Measurements from ENCODE around the gene LNPEP.

The LNPEP gene

DNA sequence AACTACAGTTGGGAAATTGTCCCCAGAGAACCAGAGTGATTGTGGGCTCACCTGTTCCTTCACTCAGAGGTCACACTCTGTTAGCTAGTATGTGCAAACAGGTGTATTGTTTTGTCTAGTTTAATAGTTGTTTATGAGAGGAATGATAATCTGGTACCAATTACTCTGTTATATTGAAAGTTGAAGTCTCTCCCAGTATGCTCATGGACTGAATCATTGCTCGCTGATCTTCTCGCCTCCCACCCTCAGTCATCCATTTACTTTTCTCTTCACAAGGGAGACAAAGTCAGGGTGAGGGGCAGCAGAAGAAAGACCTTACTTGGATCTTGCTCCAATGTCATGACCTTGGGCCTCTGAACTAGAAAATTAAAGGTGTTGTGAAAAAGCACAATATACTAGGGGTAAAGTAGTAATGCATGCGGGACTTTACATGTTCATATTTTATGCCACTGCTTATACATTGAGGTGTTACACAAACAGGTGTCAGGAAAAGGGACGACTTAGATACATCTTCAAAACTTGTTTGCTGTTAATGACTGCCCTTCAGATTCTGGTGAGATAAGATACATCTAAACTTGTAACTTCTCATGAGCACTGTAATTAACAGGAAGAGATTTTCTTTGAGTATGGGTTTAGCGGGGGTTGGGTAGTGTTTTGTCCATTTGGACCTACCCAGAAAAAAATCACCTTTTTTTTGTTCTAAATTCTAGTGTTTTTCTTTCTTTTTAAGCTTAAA, 36.9 kb downstream of the LNPEP start:
- WGBS (ENCODE audit: extremely low coverage, insufficient coverage, insufficient read length): no CpG with 5 or more reads among the region's 5 CpGs
- peaks cover 0 to 2% of the 10 kb centered on the region in 2 experiments for H3K4me1 ChIP-seq (ENCODE audit: control insufficient read depth in 1 of 2, insufficient read depth in 2 of 2, low read length in 2 of 2)
- H3K4ac ChIP-seq (ENCODE audit: low read depth, low read length): no peak overlapping the region
- H4K12ac ChIP-seq (ENCODE audit: low read depth, low read length): no peak overlapping the region
- H3K14ac ChIP-seq (ENCODE audit: low read length): no peak overlapping the region
- no peaks in the 10 kb centered on the region for H3K36me3 ChIP-seq (ENCODE audit: control insufficient read depth in 1 of 2, insufficient read depth in 2 of 2, low read length in 2 of 2)
- no peak overlapping the region for H4K91ac ChIP-seq (ENCODE audit: low read depth, low read length)
- H2AFZ ChIP-seq (ENCODE audit: insufficient read depth, low read length, poor library complexity): no peak overlapping the region
- no peak overlapping the region for H2AK5ac ChIP-seq (ENCODE audit: low read length)
- H3K18ac ChIP-seq (ENCODE audit: low read length): no peak overlapping the region
- H3K23ac ChIP-seq (ENCODE audit: low read length): no peak overlapping the region
- no peak overlapping the region for H3K9ac ChIP-seq (ENCODE audit: low read length)
- H4K8ac ChIP-seq (ENCODE audit: low read depth, low read length): no peak overlapping the region
- no peak overlapping the region for H2BK5ac ChIP-seq (ENCODE audit: low read depth, low read length, poor library complexity)
- no peaks in the 10 kb centered on the region for H3K79me2 ChIP-seq (ENCODE audit: control insufficient read depth, insufficient read depth, low read length, poor library complexity)
- H2BK120ac ChIP-seq (ENCODE audit: insufficient read depth, low read length, poor library complexity): no peak overlapping the region
- H3K27me3 ChIP-seq (ENCODE audit: insufficient read depth, low read length): no peaks in the 10 kb centered on the region
- no peak overlapping the region for H2BK12ac ChIP-seq (ENCODE audit: low read length)
- no peak for DNase-seq
- H3K27ac ChIP-seq (ENCODE audit: low read depth, low read length): no peak overlapping the region
- H3K79me1 ChIP-seq (ENCODE audit: low read length): peaks cover 2% of the 10 kb centered on the region
- H3K9me3 ChIP-seq (ENCODE audit: insufficient read depth, low read depth, low read length): no peaks in the 10 kb centered on the region
- no peak overlapping the region for H3K4me2 ChIP-seq (ENCODE audit: low read length)
- H3K4me3 ChIP-seq (ENCODE audit: low read depth, low read length): no peak overlapping the region

GRCh38 chr5:96973532-96974401, 37.9 kb downstream of the LNPEP start:
- H2BK5ac ChIP-seq (ENCODE audit: low read depth, low read length, poor library complexity): no peak overlapping the region
- no peak overlapping the region for H3K4ac ChIP-seq (ENCODE audit: low read depth, low read length)
- H3K79me1 ChIP-seq (ENCODE audit: low read length): no peaks in the 10 kb centered on the region
- H3K27ac ChIP-seq (ENCODE audit: low read depth, low read length): no peak overlapping the region
- DNase-seq: no peak
- no peak overlapping the region for H2BK12ac ChIP-seq (ENCODE audit: low read length)
- H4K8ac ChIP-seq (ENCODE audit: low read depth, low read length): no peak overlapping the region
- H3K4me2 ChIP-seq (ENCODE audit: low read length): no peak overlapping the region
- no peaks in the 10 kb centered on the region for H3K27me3 ChIP-seq (ENCODE audit: insufficient read depth, low read length)
- no peak overlapping the region for H3K9ac ChIP-seq (ENCODE audit: low read length)
- no peak overlapping the region for H2AFZ ChIP-seq (ENCODE audit: insufficient read depth, low read length, poor library complexity)
- H3K36me3 ChIP-seq (ENCODE audit: control insufficient read depth in 1 of 2, insufficient read depth in 2 of 2, low read length in 2 of 2): no peaks in the 10 kb centered on the region
- H2AK5ac ChIP-seq (ENCODE audit: low read length): no peak overlapping the region
- H3K79me2 ChIP-seq (ENCODE audit: control insufficient read depth, insufficient read depth, low read length, poor library complexity): no peaks in the 10 kb centered on the region
- no peak overlapping the region for H3K4me3 ChIP-seq (ENCODE audit: low read depth, low read length)
- no peak overlapping the region for H2BK120ac ChIP-seq (ENCODE audit: insufficient read depth, low read length, poor library complexity)
- no peak overlapping the region for H3K14ac ChIP-seq (ENCODE audit: low read length)
- no peaks in the 10 kb centered on the region for H3K4me1 ChIP-seq (ENCODE audit: control insufficient read depth in 1 of 2, insufficient read depth in 2 of 2, low read length in 2 of 2)
- no peak overlapping the region for H4K91ac ChIP-seq (ENCODE audit: low read depth, low read length)
- WGBS (ENCODE audit: extremely low coverage, insufficient coverage, insufficient read length): no CpG with 5 or more reads among the region's 2 CpGs
- no peak overlapping the region for H3K18ac ChIP-seq (ENCODE audit: low read length)
- H3K23ac ChIP-seq (ENCODE audit: low read length): no peak overlapping the region
- no peak overlapping the region for H4K12ac ChIP-seq (ENCODE audit: low read depth, low read length)
- no peaks in the 10 kb centered on the region for H3K9me3 ChIP-seq (ENCODE audit: insufficient read depth, low read depth, low read length)

- H3K36me3 ChIP-seq (ENCODE audit: control insufficient read depth in 1 of 2, insufficient read depth in 2 of 2, low read length in 2 of 2): peaks cover 1 to 7% of the 10 kb centered on the region in 2 experiments
- DNase-seq: no peak
- H3K14ac ChIP-seq (ENCODE audit: low read length): no peak overlapping the region
- H3K18ac ChIP-seq (ENCODE audit: low read length): no peak overlapping the region
- no peak overlapping the region for H3K4me2 ChIP-seq (ENCODE audit: low read length)
- H2AK5ac ChIP-seq (ENCODE audit: low read length): no peak overlapping the region
- no peak overlapping the region for H4K12ac ChIP-seq (ENCODE audit: low read depth, low read length)
- H2BK5ac ChIP-seq (ENCODE audit: low read depth, low read length, poor library complexity): no peak overlapping the region
- H3K9ac ChIP-seq (ENCODE audit: low read length): no peak overlapping the region
- H3K9me3 ChIP-seq (ENCODE audit: insufficient read depth, low read depth, low read length): no peaks in the 10 kb centered on the region
- H3K79me1 ChIP-seq (ENCODE audit: low read length): no peaks in the 10 kb centered on the region
- H4K91ac ChIP-seq (ENCODE audit: low read depth, low read length): no peak overlapping the region
- H3K23ac ChIP-seq (ENCODE audit: low read length): no peak overlapping the region
- H3K27me3 ChIP-seq (ENCODE audit: insufficient read depth, low read length): no peaks in the 10 kb centered on the region
- no peak overlapping the region for H3K4me3 ChIP-seq (ENCODE audit: low read depth, low read length)
- no peaks in the 10 kb centered on the region for H3K4me1 ChIP-seq (ENCODE audit: control insufficient read depth in 1 of 2, insufficient read depth in 2 of 2, low read length in 2 of 2)
- H3K27ac ChIP-seq (ENCODE audit: low read depth, low read length): no peak overlapping the region
- no peak overlapping the region for H2BK12ac ChIP-seq (ENCODE audit: low read length)
- H3K4ac ChIP-seq (ENCODE audit: low read depth, low read length): no peak overlapping the region
- H2BK120ac ChIP-seq (ENCODE audit: insufficient read depth, low read length, poor library complexity): no peak overlapping the region
- H3K79me2 ChIP-seq (ENCODE audit: control insufficient read depth, insufficient read depth, low read length, poor library complexity): no peaks in the 10 kb centered on the region
- H4K8ac ChIP-seq (ENCODE audit: low read depth, low read length): no peak overlapping the region
- no peak overlapping the region for H2AFZ ChIP-seq (ENCODE audit: insufficient read depth, low read length, poor library complexity)
Measured at GRCh38 chr5:96975656-96976055, 39.8 kb downstream of the LNPEP start.

- Histone ChIP-seq H4K91ac (ENCODE audit: low read depth, low read length) (no peak overlapping the region), H3K4me2 (ENCODE audit: low read length) (no peak overlapping the region), H3K27ac (ENCODE audit: low read depth, low read length) (no peak overlapping the region), H2BK120ac (ENCODE audit: insufficient read depth, low read length, poor library complexity) (no peak overlapping the region), H3K9me3 (ENCODE audit: insufficient read depth, low read depth, low read length) (no peaks in the 10 kb centered on the region), H3K9ac (ENCODE audit: low read length) (no peak overlapping the region), H3K79me2 (ENCODE audit: control insufficient read depth, insufficient read depth, low read length, poor library complexity) (no peaks in the 10 kb centered on the region), H3K4ac (ENCODE audit: low read depth, low read length) (no peak overlapping the region), H3K79me1 (ENCODE audit: low read length) (no peaks in the 10 kb centered on the region), H2AK5ac (ENCODE audit: low read length) (no peak overlapping the region), H2AFZ (ENCODE audit: insufficient read depth, low read length, poor library complexity) (no peak overlapping the region), H3K18ac (ENCODE audit: low read length) (no peak overlapping the region), H4K8ac (ENCODE audit: low read depth, low read length) (no peak overlapping the region), H3K4me3 (ENCODE audit: low read depth, low read length) (no peak overlapping the region), H3K14ac (ENCODE audit: low read length) (no peak overlapping the region), H3K27me3 (ENCODE audit: insufficient read depth, low read length) (no peaks in the 10 kb centered on the region), H3K23ac (ENCODE audit: low read length) (no peak overlapping the region), H2BK12ac (ENCODE audit: low read length) (no peak overlapping the region), H3K36me3 (ENCODE audit: control insufficient read depth in 1 of 2, insufficient read depth in 2 of 2, low read length in 2 of 2) (peaks cover 1 to 7% of the 10 kb centered on the region in 2 experiments), H2BK5ac (ENCODE audit: low read depth, low read length, poor library complexity) (no peak overlapping the region), H4K12ac (ENCODE audit: low read depth, low read length) (no peak overlapping the region), H3K4me1 (ENCODE audit: control insufficient read depth in 1 of 2, insufficient read depth in 2 of 2, low read length in 2 of 2) (no peaks in the 10 kb centered on the region)
- no CpG with 5 or more reads among the region's 6 CpGs for WGBS (ENCODE audit: extremely low coverage, insufficient coverage, insufficient read length)
- no peak for DNase-seq
Measured at GRCh38 chr5:96977228-96977627, 41.3 kb downstream of the LNPEP start.
